ENCODE data around the gene BABAM2.

GRCh38 chr2:27992787-27993401, 102.4 kb downstream of the BABAM2 start:
- no peak for TF ChIP-seq CTCF (IDR thresholded peaks at IDR 0.05 in 4 of 5, conservative IDR thresholded peaks at IDR 0.05 in 1 of 5)
- TF ChIP-seq POLR2A (IDR thresholded peaks at IDR 0.05), result no peak

Data from gastrocnemius medialis (tissue), 4 donors.